GM12878 (cell line): ENCODE results near the gene RIC8B. TPM values are rescaled to one million over a fixed set of nuclear protein-coding genes. Genes with fewer than 3 reads are reported as not detected.

Source experiments
- ATAC-seq: fragments of 200-7000 bp; cut with Tn5 transposase; 3 replicates; pipeline ENCODE4 v1.9.1; 2020; ENCODE audit warnings: mild to moderate bottlenecking, moderate library complexity
- BruUV-seq: library from RNA; stranded (reverse); fragments of 400-500 nt; replicated peaks from 2 replicates; lab custom pipeline; 2021; lab: Mats Ljungman, UMichigan
- CTCF ChIA-PET: fragments of 300-600 bp; sonication (Branson Sonifier 250); formaldehyde crosslinking; extraction: SDS; loops from one replicate; lab custom pipeline; 2021; ENCODE audit warnings: inconsistent platforms; lab: Yijun Ruan, JAX
- POLR2A ChIA-PET: fragments of 350-600 bp; formaldehyde crosslinking; extraction: SDS; loops from one replicate; lab custom pipeline; 2021; ENCODE audit warnings: inconsistent platforms; lab: Charles Lee
- RAD21 ChIA-PET: fragments of 300-600 bp; sonication (Branson Sonifier 250); formaldehyde crosslinking; loops from one replicate; lab custom pipeline; 2023; ENCODE audit warnings: antibody characterized with exemption; ENCODE audit not compliant: unreplicated experiment; lab: Charles Lee
- SMC1A ChIA-PET: fragments of 300-600 bp; sonication (Branson Sonifier 250); formaldehyde crosslinking; loops from one replicate; lab custom pipeline; 2023; ENCODE audit not compliant: unreplicated experiment, uncharacterized antibody; lab: Charles Lee
- DNase-seq: peaks from one replicate; pipeline ENCODE4 v3.0.0-alpha.2; 2011; ENCODE audit warnings: low read depth, low spot score
- FAIRE-seq: peaks from 3 replicates; lab custom pipeline; 2011; peaks lifted over from hg19 to GRCh38; lab: Jason Lieb, UNC
- H2AFZ ChIP-seq: 2 replicates; pipeline ENCODE4 v1.6.0; 2011; ENCODE audit warnings: low read depth, low read length, control low read depth; ENCODE audit not compliant: control insufficient read depth
- H3K27ac ChIP-seq: 2 replicates; pipeline ENCODE4 v1.5.1; 2011; ENCODE audit warnings: control low read depth; ENCODE audit not compliant: control insufficient read depth, insufficient read depth
- H3K27me3 ChIP-seq, 2 experiments: replicated peaks in 1 of 2; 2 replicates each; pipeline versions ENCODE4 v1.6.0 to v1.6.1; 2011; ENCODE audit warnings: low read length in 1 of 2; ENCODE audit not compliant: control insufficient read depth in 2 of 2, insufficient read depth in 2 of 2
- H3K36me3 ChIP-seq, 2 experiments: 2 replicates each; pipeline ENCODE4 v1.5.1; 2011; ENCODE audit warnings: low read length in 1 of 2; ENCODE audit not compliant: control insufficient read depth in 2 of 2, insufficient read depth in 2 of 2
- H3K4me1 ChIP-seq: 2 replicates; pipeline ENCODE4 v1.6.1; 2011; ENCODE audit warnings: mild to moderate bottlenecking, low read length, moderate library complexity, mixed read lengths; ENCODE audit not compliant: control insufficient read depth, insufficient read depth
- H3K4me2 ChIP-seq: 2 replicates; pipeline ENCODE4 v1.6.0; 2011; ENCODE audit warnings: control low read depth; ENCODE audit not compliant: control insufficient read depth, insufficient read depth
- H3K4me3 ChIP-seq: fragments of 200-600 bp; sonication (generic); 2 replicates; pipeline ENCODE4 v1.5.1; 2016
- H3K79me2 ChIP-seq: 2 replicates; pipeline ENCODE4 v1.6.0; 2011; ENCODE audit warnings: low read length; ENCODE audit not compliant: control insufficient read depth, insufficient read depth
- H3K9ac ChIP-seq: 2 replicates; pipeline ENCODE4 v1.8.0; 2011; ENCODE audit warnings: low read length, control low read depth, mixed read lengths; ENCODE audit not compliant: control insufficient read depth, insufficient read depth
- H3K9me3 ChIP-seq: replicated peaks from 3 replicates; pipeline ENCODE4 v1.5.1; 2011; ENCODE audit warnings: mild to moderate bottlenecking, low read length; ENCODE audit not compliant: control insufficient read depth, insufficient read depth
- H4K20me1 ChIP-seq: 2 replicates; pipeline ENCODE4 v1.6.0; 2011; ENCODE audit not compliant: control insufficient read depth, insufficient read depth
- CBFB ChIP-seq: IDR thresholded peaks from 2 replicates; pipeline ENCODE4 v1.6.1; 2016; ENCODE audit warnings: antibody characterized with exemption, low read depth
- ELK1 ChIP-seq: IDR thresholded peaks from 2 replicates; pipeline ENCODE4 v1.6.1; 2012; ENCODE audit warnings: low read depth, low read length, improper control_type of control experiment
- JUND ChIP-seq: IDR thresholded peaks from 2 replicates; pipeline ENCODE4 v1.6.1; 2012; ENCODE audit warnings: low read depth, mild to moderate bottlenecking, low read length, improper control_type of control experiment, moderate library complexity
- MEF2B ChIP-seq: fragments of 450-650 bp; IDR thresholded peaks from 2 replicates; pipeline ENCODE4 v1.6.1; 2018; ENCODE audit warnings: mild to moderate bottlenecking, moderate library complexity; ENCODE audit not compliant: partially characterized antibody, poor library complexity, severe bottlenecking
- MLLT1 ChIP-seq: fragments of 450-650 bp; IDR thresholded peaks from 2 replicates; pipeline ENCODE4 v1.6.1; 2016; ENCODE audit warnings: mild to moderate bottlenecking
- NFIC ChIP-seq: IDR thresholded peaks from 2 replicates; pipeline ENCODE4 v1.6.1; 2012; ENCODE audit warnings: low read depth, mild to moderate bottlenecking, inconsistent platforms, low read length, moderate library complexity
- NR2F1 ChIP-seq: fragments of 450-650 bp; conservative IDR thresholded peaks from 2 replicates; pipeline ENCODE4 v1.6.1; 2017; ENCODE audit warnings: mild to moderate bottlenecking
- PKNOX1 ChIP-seq: fragments of 450-650 bp; IDR thresholded peaks from 2 replicates; pipeline ENCODE4 v1.6.1; 2016; ENCODE audit warnings: mild to moderate bottlenecking
- RELB ChIP-seq: fragments of 450-650 bp; IDR thresholded peaks from 2 replicates; pipeline ENCODE4 v1.6.1; 2017; ENCODE audit warnings: low read depth, mild to moderate bottlenecking, moderate library complexity
- RFX5 ChIP-seq: IDR thresholded peaks from 2 replicates; pipeline ENCODE4 v1.6.1; 2011; ENCODE audit warnings: low read depth, low read length, improper control_type of control experiment
- SIX5 ChIP-seq: IDR thresholded peaks from 2 replicates; pipeline ENCODE4 v1.6.1; 2011; ENCODE audit warnings: mild to moderate bottlenecking, low read depth, low read length, moderate library complexity; ENCODE audit not compliant: severe bottlenecking
- SMC3 ChIP-seq: IDR thresholded peaks from 2 replicates; pipeline ENCODE4 v1.6.1; 2011; ENCODE audit warnings: low read length, improper control_type of control experiment, borderline replicate concordance
- TCF12 ChIP-seq: IDR thresholded peaks from 2 replicates; pipeline ENCODE4 v1.6.1; 2011; ENCODE audit warnings: low read depth, mild to moderate bottlenecking, low read length
- TCF3 ChIP-seq: IDR thresholded peaks from 2 replicates; pipeline ENCODE4 v1.6.1; 2012; ENCODE audit warnings: low read depth, mild to moderate bottlenecking, low read length, borderline replicate concordance; ENCODE audit not compliant: insufficient read depth
- USF1 ChIP-seq: IDR thresholded peaks from 2 replicates; pipeline ENCODE4 v1.6.1; 2011; ENCODE audit warnings: borderline replicate concordance, low read depth, mild to moderate bottlenecking, moderate library complexity, mixed read lengths, low read length; ENCODE audit not compliant: insufficient read depth; ENCODE audit errors: extremely low read length
- WGBS: methylation state at CpG from one replicate; pipeline ENCODE4 v1.1.6; 2016; ENCODE audit warnings: low lambda C conversion rate; ENCODE audit not compliant: insufficient replicate concordance, insufficient coverage; ENCODE audit errors: missing lambda C conversion rate; 5-methylcytosine and 5-hydroxymethylcytosine counted together
- in situ Hi-C: fragments of 300-500 bp; cut with MboI; formaldehyde crosslinking; loops from 9 replicates; pipeline ENCODE4 v1.14.3; 2018; ENCODE audit warnings: mixed read lengths
- intact Hi-C: fragments of 100-400 bp; cut with micrococcal nuclease; formaldehyde crosslinking; loops from one replicate; pipeline ENCODE4 v1.14.2; 2022; ENCODE audit not compliant: unreplicated experiment
- polyA plus RNA-seq, 11 experiments: library from polyadenylated mRNA; depleted of rRNA in 4 of 11; unstranded in 6 of 11; stranded (reverse) in 5 of 11; fragments of >200 nt; fragmentation: Nextera tagmentation in 4 of 11; fragmentation: Illumina TruSeq in 1 of 11; extraction: Ambion mirVana in 4 of 11; extraction: Trizol in 1 of 11; gene quantifications; 1 replicate in 1 of 11; 2 replicates in 10 of 11; pipeline versions ENCODE4 v1.2.1 to v1.2.3, GENCODE V29; 2011 to 2016; ENCODE audit warnings: inconsistent platforms in 2 of 11, missing spikeins in 2 of 11, low read depth in 1 of 11
- total RNA-seq, 4 experiments: library from RNA; depleted of rRNA in 3 of 4; stranded (reverse); fragments of >200 nt in 3 of 4; fragmentation: Illumina TruSeq in 1 of 4; extraction: Trizol in 1 of 4; gene quantifications; 2 replicates each; pipeline versions ENCODE4 v1.2.1 to v1.2.3, GENCODE V29; 2013 to 2021

Gene RIC8B
- total and polyA plus RNA-seq, 10 of the 15 experiments (the other 5 are each of a cell fraction or from before 2014, with no cell fraction given), result 2.3 to 10.8 (median 6.2) TPM

GRCh38 chr12:106767206-106767605 is 7.3 kb upstream of the RIC8B start (continued):
- no peak for TF ChIP-seq MLLT1

- Histone ChIP-seq H3K4me1 (peaks cover 13% of the 10 kb centered on the region; the same call in 1 of the 2 replicates), H3K9ac (no peak overlapping the region), H3K4me2 (no peak overlapping the region), H3K36me3 (no peaks in the 10 kb centered on the region), H2AFZ (no peak overlapping the region), H3K9me3 (no peaks in the 10 kb centered on the region), H3K27me3 (no peaks in the 10 kb centered on the region), H3K79me2 (no peaks in the 10 kb centered on the region), H3K27ac (no peak overlapping the region), H3K4me3 (no peak overlapping the region), H4K20me1 (no peaks in the 10 kb centered on the region)
- WGBS, result 43% methylated on average over 9 of the region's 9 CpGs
- FAIRE-seq, result no peak
- intact Hi-C loops, result no loop called here
- no peak for DNase-seq
- CTCF ChIA-PET, result interaction anchor here (1.2 kb wide), 1 partner anchor 16 kb away, joined by 3 read pairs; no protein-coding TSS in a partner anchor
- POLR2A ChIA-PET, result no interaction called here
- no TSS peak for BruUV-seq
- SMC1A ChIA-PET, result no interaction called here
- ATAC-seq, result no peak
- in situ Hi-C loops, result no loop called here
- RAD21 ChIA-PET, result no interaction called here
- no peak for TF ChIP-seq SIX5
- TF ChIP-seq TCF3, result no peak
- TF ChIP-seq MEF2B, result no peak
- no peak for TF ChIP-seq ELK1
- TF ChIP-seq NR2F1, result no peak
- no peak for TF ChIP-seq CBFB
- no peak for TF ChIP-seq JUND
- TF ChIP-seq TCF12, result no peak
- no peak for TF ChIP-seq PKNOX1
- TF ChIP-seq NFIC, result no peak
- TF ChIP-seq SMC3, result no peak
- TF ChIP-seq RFX5, result no peak
- no peak for TF ChIP-seq RELB
- no peak for TF ChIP-seq USF1
Observed at GRCh38 chr12:106767954-106768822, 6.3 kb upstream of the RIC8B start.
